Astrocyte (in vitro differentiated cells and primary cell): ENCODE data around the gene KIF20B. TPM values are rescaled to one million over a fixed set of nuclear protein-coding genes. Genes with fewer than 3 reads are reported as not detected.
"Not testable (repeated sequence)": the region's sequence is repeated elsewhere in the genome, so short reads cannot be mapped to it uniquely, and the experiment has no call there.

Experiments used
- DNase-seq: peaks from one replicate; pipeline ENCODE4 v3.0.0-alpha.2; 2010; ENCODE audit warnings: low read depth
- FAIRE-seq: peaks from 2 replicates; lab custom pipeline; 2011; peaks lifted over from hg19 to GRCh38; lab: Jason Lieb, UNC
- H2AFZ ChIP-seq: 2 replicates; pipeline ENCODE4 v1.6.0; 2012; ENCODE audit warnings: low read depth, low read length, inconsistent platforms
- H3K27ac ChIP-seq: 2 replicates; pipeline ENCODE4 v1.5.1; 2011; ENCODE audit warnings: low read depth, low read length, inconsistent platforms
- H3K27me3 ChIP-seq: 2 replicates; pipeline ENCODE4 v1.6.0; 2011; ENCODE audit warnings: low read length, inconsistent platforms; ENCODE audit not compliant: insufficient read depth
- H3K36me3 ChIP-seq: 2 replicates; pipeline ENCODE4 v1.5.1; 2011; ENCODE audit warnings: low read length, inconsistent platforms; ENCODE audit not compliant: insufficient read depth
- H3K4me1 ChIP-seq: 2 replicates; pipeline ENCODE4 v1.5.1; 2011; ENCODE audit warnings: low read length, inconsistent platforms; ENCODE audit not compliant: insufficient read depth
- H3K4me2 ChIP-seq: 2 replicates; pipeline ENCODE4 v1.6.0; 2012; ENCODE audit warnings: low read length, inconsistent platforms
- H3K4me3 ChIP-seq: 2 replicates; pipeline ENCODE4 v1.5.1; 2011; ENCODE audit warnings: low read depth, mild to moderate bottlenecking, low read length, inconsistent platforms; ENCODE audit not compliant: insufficient read depth
- H3K79me2 ChIP-seq: 2 replicates; pipeline ENCODE4 v1.6.0; 2012; ENCODE audit warnings: mild to moderate bottlenecking, low read length, inconsistent platforms; ENCODE audit not compliant: insufficient read depth
- H3K9ac ChIP-seq: 2 replicates; pipeline ENCODE4 v1.6.0; 2012; ENCODE audit warnings: mild to moderate bottlenecking, low read length, inconsistent platforms
- H3K9me3 ChIP-seq: 2 replicates; pipeline ENCODE4 v1.5.1; 2012; ENCODE audit warnings: low read depth, mild to moderate bottlenecking, low read length, inconsistent platforms; ENCODE audit not compliant: insufficient read depth
- H4K20me1 ChIP-seq: 2 replicates; pipeline ENCODE4 v1.6.0; 2012; ENCODE audit warnings: low read length, inconsistent platforms; ENCODE audit not compliant: insufficient read depth
- H3K27ac Mint-ChIP-seq: one replicate; pipeline ENCODE4 v1.8.0; 2021; ENCODE audit warnings: mild to moderate bottlenecking, mixed read lengths; ENCODE audit not compliant: unreplicated experiment
- H3K27me3 Mint-ChIP-seq: one replicate; pipeline ENCODE4 v1.8.0; 2021; ENCODE audit warnings: low read depth, mixed read lengths; ENCODE audit not compliant: unreplicated experiment
- H3K36me3 Mint-ChIP-seq: one replicate; pipeline ENCODE4 v1.8.0; 2021; ENCODE audit warnings: low read depth, mixed read lengths; ENCODE audit not compliant: unreplicated experiment
- H3K4me1 Mint-ChIP-seq: one replicate; pipeline ENCODE4 v1.8.0; 2021; ENCODE audit warnings: low read depth, mixed read lengths; ENCODE audit not compliant: unreplicated experiment
- H3K4me3 Mint-ChIP-seq: one replicate; pipeline ENCODE4 v1.8.0; 2021; ENCODE audit warnings: mild to moderate bottlenecking, moderate library complexity, mixed read lengths; ENCODE audit not compliant: unreplicated experiment
- H3K9me3 Mint-ChIP-seq: one replicate; pipeline ENCODE4 v1.8.0; 2021; ENCODE audit warnings: mild to moderate bottlenecking, mixed read lengths; ENCODE audit not compliant: unreplicated experiment
- CTCF ChIP-seq: IDR thresholded peaks from 2 replicates; pipeline ENCODE4 v1.5.1; 2011; ENCODE audit warnings: low read depth, mild to moderate bottlenecking, inconsistent platforms, low read length, moderate library complexity; ENCODE audit not compliant: insufficient read depth
- EZH2 ChIP-seq: IDR thresholded peaks from 2 replicates; pipeline ENCODE4 v1.6.1; 2012; ENCODE audit warnings: mild to moderate bottlenecking, low read length, inconsistent platforms; ENCODE audit not compliant: insufficient read depth
- total RNA-seq: library from RNA; stranded (reverse); gene quantifications from 2 replicates; pipeline ENCODE4 v1.2.1, GENCODE V29; 2021

Gene KIF20B
- total RNA-seq, 1 donor from 2014 or later, result 7.1 TPM

GRCh38 chr10:89755374-89755773 is 54.0 kb downstream of the KIF20B start:
- peaks cover 16% of the 10 kb centered on the region for H3K36me3 ChIP-seq
- H3K9me3 ChIP-seq, result no peaks in the 10 kb centered on the region
- no peaks in the 10 kb centered on the region for H3K4me1 ChIP-seq
- H4K20me1 ChIP-seq, result no peaks in the 10 kb centered on the region
- no peak for DNase-seq
- peaks cover 3% of the 10 kb centered on the region for H3K79me2 ChIP-seq
- no peak overlapping the region for H3K4me2 ChIP-seq
- no peak overlapping the region for H2AFZ ChIP-seq
- no peak overlapping the region for H3K4me3 Mint-ChIP-seq
- H3K27me3 ChIP-seq, result no peaks in the 10 kb centered on the region
- no peak overlapping the region for H3K27ac Mint-ChIP-seq
- H3K27me3 Mint-ChIP-seq, result no peaks in the 10 kb centered on the region
- no peaks in the 10 kb centered on the region for H3K9me3 Mint-ChIP-seq
- no peaks in the 10 kb centered on the region for H3K4me1 Mint-ChIP-seq
- TF ChIP-seq EZH2 (no peak), CTCF (no peak)
- no peak overlapping the region for H3K9ac ChIP-seq
- H3K4me3 ChIP-seq, result no peak overlapping the region
- H3K27ac ChIP-seq, result no peak overlapping the region
- H3K36me3 Mint-ChIP-seq, result no peaks in the 10 kb centered on the region
- FAIRE-seq, result no peak

- Histone ChIP-seq H2AFZ (no peak overlapping the region), H3K9ac (no peak overlapping the region), H3K27me3 (no peaks in the 10 kb centered on the region), H3K79me2 (peaks cover 3% of the 10 kb centered on the region), H3K4me1 (no peaks in the 10 kb centered on the region), H3K4me3 (no peak overlapping the region), H3K36me3 (peaks cover 29% of the 10 kb centered on the region), H3K27ac (no peak overlapping the region), H3K9me3 (no peaks in the 10 kb centered on the region), H3K4me2 (no peak overlapping the region), H4K20me1 (no peaks in the 10 kb centered on the region)
- H3K27me3 Mint-ChIP-seq, result no peaks in the 10 kb centered on the region
- FAIRE-seq (no peak), DNase-seq (no peak)
- H3K27ac Mint-ChIP-seq, result no peak overlapping the region
- no peaks in the 10 kb centered on the region for H3K9me3 Mint-ChIP-seq
- H3K36me3 Mint-ChIP-seq, result peaks cover 7% of the 10 kb centered on the region
- H3K4me1 Mint-ChIP-seq, result no peaks in the 10 kb centered on the region
- H3K4me3 Mint-ChIP-seq, result no peak overlapping the region
- TF ChIP-seq EZH2 (no peak), CTCF (no peak)
These were observed 58.1 kb downstream of the KIF20B start for GRCh38 chr10:89759531-89759930.

GRCh38 chr10:89763671-89764070 is 62.3 kb downstream of the KIF20B start:
- H3K4me3 ChIP-seq, H3K27ac Mint-ChIP-seq, H3K9me3 ChIP-seq, H3K9me3 Mint-ChIP-seq, DNase-seq, H3K9ac ChIP-seq, H3K27me3 Mint-ChIP-seq, H3K4me1 ChIP-seq, H3K27me3 ChIP-seq, H4K20me1 ChIP-seq, H3K27ac ChIP-seq, H3K4me3 Mint-ChIP-seq, FAIRE-seq, H3K79me2 ChIP-seq, H3K4me2 ChIP-seq, H2AFZ ChIP-seq, H3K4me1 Mint-ChIP-seq: not testable (repeated sequence)
- H3K36me3 Mint-ChIP-seq, result peaks cover 12% of the 10 kb centered on the region
- peaks cover 29% of the 10 kb centered on the region for H3K36me3 ChIP-seq
